Lower lobe of right lung (tissue), 2 donors: Measurements from ENCODE around the gene RPTOR. TPM values are rescaled to one million over a fixed set of nuclear protein-coding genes. Genes with fewer than 3 reads are reported as not detected.

Source experiments
- ATAC-seq, 2 donors: fragments of 200-7000 bp; cut with Tn5 transposase; one replicate each; pipeline ENCODE4 v1.9.1; 2020 to 2022; ENCODE audit warnings: mild to moderate bottlenecking in 2 of 2, moderate library complexity in 2 of 2
- DNase-seq: peaks from one replicate; pipeline ENCODE4 v3.0.0-alpha.2; 2020
- H3K27ac ChIP-seq: fragments of 200-600 bp; one replicate; pipeline ENCODE4 v1.8.0; 2022
- H3K27me3 ChIP-seq: fragments of 200-600 bp; one replicate; pipeline ENCODE4 v1.8.0; 2022; ENCODE audit warnings: low read depth
- H3K36me3 ChIP-seq: fragments of 200-600 bp; one replicate; pipeline ENCODE4 v1.8.0; 2022; ENCODE audit warnings: mild to moderate bottlenecking
- H3K4me1 ChIP-seq: fragments of 200-600 bp; one replicate; pipeline ENCODE4 v1.8.0; 2022
- H3K4me3 ChIP-seq: fragments of 200-600 bp; one replicate; pipeline ENCODE4 v1.8.0; 2022; ENCODE audit warnings: mild to moderate bottlenecking
- H3K9me3 ChIP-seq: fragments of 200-600 bp; one replicate; pipeline ENCODE4 v1.8.0; 2022
- intact Hi-C: fragments of 100-400 bp; cut with DNase I; formaldehyde crosslinking; loops from one replicate; pipeline ENCODE4 v1.11.0; 2022
- total RNA-seq: library from RNA; stranded (reverse); fragmentation: NEBNext Ultra II Directional; extraction: Animal tissue kit (Norgen Biotek cat#: 25700); gene quantifications from one replicate; pipeline ENCODE4 v1.2.1, GENCODE V29; 2021
- TF ChIP-seq, protein P1 (sequence below): fragments of 200-600 bp; IDR thresholded peaks from one replicate; pipeline ENCODE4 v1.8.0; 2022; ENCODE audit warnings: antibody characterized with exemption, mild to moderate bottlenecking
- donor health status: DM: no; HTN: yes; CAD: no; lungs with severe emphysema.

RPTOR gene
- total RNA-seq, 1 donor from 2014 or later: 34.0 TPM

GRCh38 chr17:80683625-80684104 is 139.0 kb downstream of the RPTOR start:
- Histone ChIP-seq H3K27ac (no peak overlapping the region), H3K27me3 (no peaks in the 10 kb centered on the region), H3K4me3 (no peak overlapping the region), H3K36me3 (peaks cover 7% of the 10 kb centered on the region), H3K4me1 (peaks cover 13% of the 10 kb centered on the region), H3K9me3 (no peaks in the 10 kb centered on the region)
- DNase-seq (no peak), ATAC-seq (no peak)
- intact Hi-C loops: no loop called here
- TF ChIP-seq, protein P1, sequence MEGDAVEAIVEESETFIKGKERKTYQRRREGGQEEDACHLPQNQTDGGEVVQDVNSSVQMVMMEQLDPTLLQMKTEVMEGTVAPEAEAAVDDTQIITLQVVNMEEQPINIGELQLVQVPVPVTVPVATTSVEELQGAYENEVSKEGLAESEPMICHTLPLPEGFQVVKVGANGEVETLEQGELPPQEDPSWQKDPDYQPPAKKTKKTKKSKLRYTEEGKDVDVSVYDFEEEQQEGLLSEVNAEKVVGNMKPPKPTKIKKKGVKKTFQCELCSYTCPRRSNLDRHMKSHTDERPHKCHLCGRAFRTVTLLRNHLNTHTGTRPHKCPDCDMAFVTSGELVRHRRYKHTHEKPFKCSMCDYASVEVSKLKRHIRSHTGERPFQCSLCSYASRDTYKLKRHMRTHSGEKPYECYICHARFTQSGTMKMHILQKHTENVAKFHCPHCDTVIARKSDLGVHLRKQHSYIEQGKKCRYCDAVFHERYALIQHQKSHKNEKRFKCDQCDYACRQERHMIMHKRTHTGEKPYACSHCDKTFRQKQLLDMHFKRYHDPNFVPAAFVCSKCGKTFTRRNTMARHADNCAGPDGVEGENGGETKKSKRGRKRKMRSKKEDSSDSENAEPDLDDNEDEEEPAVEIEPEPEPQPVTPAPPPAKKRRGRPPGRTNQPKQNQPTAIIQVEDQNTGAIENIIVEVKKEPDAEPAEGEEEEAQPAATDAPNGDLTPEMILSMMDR: no peak

- H3K4me3 ChIP-seq: no peak overlapping the region
- H3K4me1 ChIP-seq: no peaks in the 10 kb centered on the region
- no peak overlapping the region for H3K27ac ChIP-seq
- intact Hi-C loops: no loop called here
- TF ChIP-seq, protein P1: no peak
- ATAC-seq: peak; percentile 50 to 76
- H3K36me3 ChIP-seq: peaks cover 7% of the 10 kb centered on the region
- no peaks in the 10 kb centered on the region for H3K27me3 ChIP-seq
- no peaks in the 10 kb centered on the region for H3K9me3 ChIP-seq
- no peak for DNase-seq
These were observed 143.2 kb downstream of the RPTOR start for GRCh38 chr17:80687839-80688238.

- no peak overlapping the region for H3K27ac ChIP-seq
- no peaks in the 10 kb centered on the region for H3K4me1 ChIP-seq
- H3K4me3 ChIP-seq: no peak overlapping the region
- ATAC-seq (no peak), DNase-seq (no peak)
- H3K9me3 ChIP-seq: no peaks in the 10 kb centered on the region
- intact Hi-C loops: no loop called here
- H3K36me3 ChIP-seq: peaks cover 7% of the 10 kb centered on the region
- H3K27me3 ChIP-seq: no peaks in the 10 kb centered on the region
- TF ChIP-seq, protein P1: no peak
These were observed 144.5 kb downstream of the RPTOR start for GRCh38 chr17:80689129-80689619.

DNA sequence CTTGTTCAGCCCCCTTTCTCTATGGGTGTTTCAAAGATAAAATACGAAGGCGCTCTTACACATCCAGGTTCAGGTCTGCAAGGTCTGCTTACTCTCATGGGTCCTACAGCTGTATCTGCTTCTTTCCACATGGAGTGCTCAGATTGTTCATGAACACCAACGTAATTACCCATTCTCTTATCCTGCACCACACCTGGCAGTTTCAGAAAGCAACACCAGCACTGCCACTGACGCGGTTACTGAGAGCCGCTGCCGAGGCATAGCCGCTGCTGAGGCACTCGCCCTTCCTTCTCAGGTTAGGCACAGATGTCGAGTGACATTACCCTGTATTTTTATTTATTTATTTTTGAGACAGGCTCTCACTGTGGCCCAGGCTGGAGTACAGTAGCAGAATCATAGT is 147.1 kb downstream of the RPTOR start:
- intact Hi-C loops: no loop called here
- ATAC-seq: no peak
- TF ChIP-seq, protein P1: no peak

DNA sequence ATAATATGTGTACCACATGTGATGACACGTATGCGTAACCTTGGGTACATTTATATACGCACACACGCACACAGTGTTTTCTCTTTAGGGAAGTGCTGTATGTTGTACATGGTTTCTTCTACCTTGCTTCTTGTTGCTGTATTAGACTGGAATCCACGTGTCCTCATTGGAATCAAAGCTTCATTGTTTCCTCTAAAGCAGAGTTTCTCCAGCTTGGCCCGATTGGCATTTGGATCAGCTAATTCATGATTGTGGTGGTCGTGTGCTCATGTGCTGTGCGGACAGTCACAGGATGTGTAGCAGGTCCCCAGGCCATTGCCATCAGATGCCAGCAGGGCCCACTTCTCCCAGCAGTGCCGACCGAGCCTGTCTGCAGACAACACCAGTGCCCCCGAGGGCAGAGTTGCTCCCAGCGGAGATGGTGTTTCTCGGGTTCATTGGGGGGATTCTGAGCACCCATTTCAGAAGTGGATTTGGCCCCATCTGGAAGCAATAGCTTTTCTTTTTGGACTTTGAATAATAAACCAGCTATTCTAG is 148.4 kb downstream of the RPTOR start:
- TF ChIP-seq, protein P1: no peak
- intact Hi-C loops: no loop called here
- ATAC-seq (no peak), DNase-seq (no peak)
- no peaks in the 10 kb centered on the region for H3K27me3 ChIP-seq
- no peaks in the 10 kb centered on the region for H3K36me3 ChIP-seq
- H3K4me1 ChIP-seq: no peaks in the 10 kb centered on the region
- no peak overlapping the region for H3K4me3 ChIP-seq
- no peaks in the 10 kb centered on the region for H3K9me3 ChIP-seq
- no peak overlapping the region for H3K27ac ChIP-seq

More for the DNA sequence above, 147.1 kb downstream of the RPTOR start:
- no peaks in the 10 kb centered on the region for H3K9me3 ChIP-seq
- H3K27ac ChIP-seq: no peak overlapping the region
- no peaks in the 10 kb centered on the region for H3K4me1 ChIP-seq
- no peak overlapping the region for H3K4me3 ChIP-seq
- no peaks in the 10 kb centered on the region for H3K27me3 ChIP-seq
- H3K36me3 ChIP-seq: no peaks in the 10 kb centered on the region
- DNase-seq: no peak
